ENCODE measurements around the gene NFYA. TPM values are rescaled to one million over a fixed set of nuclear protein-coding genes. Genes with fewer than 3 reads are reported as not detected.

NFYA gene
- total and polyA plus RNA-seq, 9 of the 15 experiments (the other 6 are each of a cell fraction or from before 2014, with no cell fraction given): 7.3 to 37.1 (median 21.8) TPM

- TF ChIP-seq, protein P1, sequence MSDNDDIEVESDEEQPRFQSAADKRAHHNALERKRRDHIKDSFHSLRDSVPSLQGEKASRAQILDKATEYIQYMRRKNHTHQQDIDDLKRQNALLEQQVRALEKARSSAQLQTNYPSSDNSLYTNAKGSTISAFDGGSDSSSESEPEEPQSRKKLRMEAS (CRISPR knock-in tag; IDR thresholded peaks at IDR 0.05): peak; percentile 78
- TF ChIP-seq, protein P2, sequence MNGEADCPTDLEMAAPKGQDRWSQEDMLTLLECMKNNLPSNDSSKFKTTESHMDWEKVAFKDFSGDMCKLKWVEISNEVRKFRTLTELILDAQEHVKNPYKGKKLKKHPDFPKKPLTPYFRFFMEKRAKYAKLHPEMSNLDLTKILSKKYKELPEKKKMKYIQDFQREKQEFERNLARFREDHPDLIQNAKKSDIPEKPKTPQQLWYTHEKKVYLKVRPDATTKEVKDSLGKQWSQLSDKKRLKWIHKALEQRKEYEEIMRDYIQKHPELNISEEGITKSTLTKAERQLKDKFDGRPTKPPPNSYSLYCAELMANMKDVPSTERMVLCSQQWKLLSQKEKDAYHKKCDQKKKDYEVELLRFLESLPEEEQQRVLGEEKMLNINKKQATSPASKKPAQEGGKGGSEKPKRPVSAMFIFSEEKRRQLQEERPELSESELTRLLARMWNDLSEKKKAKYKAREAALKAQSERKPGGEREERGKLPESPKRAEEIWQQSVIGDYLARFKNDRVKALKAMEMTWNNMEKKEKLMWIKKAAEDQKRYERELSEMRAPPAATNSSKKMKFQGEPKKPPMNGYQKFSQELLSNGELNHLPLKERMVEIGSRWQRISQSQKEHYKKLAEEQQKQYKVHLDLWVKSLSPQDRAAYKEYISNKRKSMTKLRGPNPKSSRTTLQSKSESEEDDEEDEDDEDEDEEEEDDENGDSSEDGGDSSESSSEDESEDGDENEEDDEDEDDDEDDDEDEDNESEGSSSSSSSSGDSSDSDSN (IDR thresholded peaks at IDR 0.05; ENCODE audit: borderline replicate concordance in 1 of 2, low read depth in 2 of 2, low read length in 2 of 2): peak in 1 of 2 experiments; percentile 30; a peak in 1 of 4 replicates
- peak; percentile 63 for TF ChIP-seq FIP1L1 (IDR thresholded peaks at IDR 0.05; ENCODE audit: low read depth, low read length, poor library complexity, severe bottlenecking)
- no peak for TF ChIP-seq ZBTB49 (CRISPR knock-in tag; IDR thresholded peaks at IDR 0.05; ENCODE audit: borderline replicate concordance)
- peak; percentile 46; the same call in 1 of the 2 replicates for TF ChIP-seq EHMT2 (IDR thresholded peaks at IDR 0.05)
- TF ChIP-seq, protein P3, sequence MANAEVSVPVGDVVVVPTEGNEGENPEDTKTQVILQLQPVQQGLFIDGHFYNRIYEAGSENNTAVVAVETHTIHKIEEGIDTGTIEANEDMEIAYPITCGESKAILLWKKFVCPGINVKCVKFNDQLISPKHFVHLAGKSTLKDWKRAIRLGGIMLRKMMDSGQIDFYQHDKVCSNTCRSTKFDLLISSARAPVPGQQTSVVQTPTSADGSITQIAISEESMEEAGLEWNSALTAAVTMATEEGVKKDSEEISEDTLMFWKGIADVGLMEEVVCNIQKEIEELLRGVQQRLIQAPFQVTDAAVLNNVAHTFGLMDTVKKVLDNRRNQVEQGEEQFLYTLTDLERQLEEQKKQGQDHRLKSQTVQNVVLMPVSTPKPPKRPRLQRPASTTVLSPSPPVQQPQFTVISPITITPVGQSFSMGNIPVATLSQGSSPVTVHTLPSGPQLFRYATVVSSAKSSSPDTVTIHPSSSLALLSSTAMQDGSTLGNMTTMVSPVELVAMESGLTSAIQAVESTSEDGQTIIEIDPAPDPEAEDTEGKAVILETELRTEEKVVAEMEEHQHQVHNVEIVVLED (CRISPR knock-in tag; IDR thresholded peaks at IDR 0.05): 0 out of 2 replicates have a peak, but pooled peaks have one; percentile 6
- TF ChIP-seq RREB1 (CRISPR knock-in tag; IDR thresholded peaks at IDR 0.05): no peak
- TF ChIP-seq ARID1B (IDR thresholded peaks at IDR 0.05): no peak
Measured at GRCh38 chr6:41027799-41028560, 44.8 kb upstream of the NFYA start (continued).

Data from K562 (cell line).